HG02642 (cell line): Measurements from ENCODE around the gene ATP6V1E1.
A peak's percentile ranks its signal among the peaks of the same experiment; 100 is the strongest.
"Not testable (repeated sequence)": the region's sequence is repeated elsewhere in the genome, so short reads cannot be mapped to it uniquely, and the experiment has no call there.

Source experiments
- ATAC-seq: cut with Tn5 transposase; IDR thresholded peaks from one replicate; pipeline ENCODE4 v1.9.1; 2021; ENCODE audit warnings: mild to moderate bottlenecking; ENCODE audit not compliant: unreplicated experiment, poor library complexity

ATP6V1E1 gene

GRCh38 chr22:17628406-17629172 is at the start of gene ATP6V1E1:
ATP6V1E1 (minus strand) TSS chr22:17628749; CDS start chr22:17628635, 114 bp downstream.
- peak; percentile 100 for ATAC-seq

GRCh38 chr22:17675584-17675983 is 47.0 kb upstream of the ATP6V1E1 start:
- ATAC-seq: no peak

GRCh38 chr22:17674152-17674551 is 45.6 kb upstream of the ATP6V1E1 start:
- no peak for ATAC-seq

- ATAC-seq: no peak
Observed at GRCh38 chr22:17672417-17672991, 44.0 kb upstream of the ATP6V1E1 start.

GRCh38 chr22:17671521-17672092 is 43.1 kb upstream of the ATP6V1E1 start:
- not testable (repeated sequence) for ATAC-seq

GRCh38 chr22:17665854-17666253 is 37.3 kb upstream of the ATP6V1E1 start:
- ATAC-seq: no peak

- ATAC-seq: no peak
Observed at GRCh38 chr22:17665248-17665647, 36.7 kb upstream of the ATP6V1E1 start.

GRCh38 chr22:17664414-17665055 is 36.0 kb upstream of the ATP6V1E1 start:
- ATAC-seq: no peak

GRCh38 chr22:17656870-17657395 is 28.4 kb upstream of the ATP6V1E1 start:
- no peak for ATAC-seq

GRCh38 chr22:17655289-17655688 is 26.7 kb upstream of the ATP6V1E1 start:
- no peak for ATAC-seq

- ATAC-seq: no peak
Observed at GRCh38 chr22:17648569-17648968, 20.0 kb upstream of the ATP6V1E1 start.

- ATAC-seq: no peak
Observed at GRCh38 chr22:17647991-17648390, 19.4 kb upstream of the ATP6V1E1 start.

- ATAC-seq: no peak
Observed at GRCh38 chr22:17647452-17647851, 18.9 kb upstream of the ATP6V1E1 start.

- ATAC-seq: not testable (repeated sequence)
Observed at GRCh38 chr22:17642357-17642756, 13.8 kb upstream of the ATP6V1E1 start.

- ATAC-seq: no peak
Observed at GRCh38 chr22:17641269-17641668, 12.7 kb upstream of the ATP6V1E1 start.

- peak; percentile 45 for ATAC-seq
Observed at GRCh38 chr22:17639247-17639741, 10.7 kb upstream of the ATP6V1E1 start.

GRCh38 chr22:17638432-17639246 is 10.1 kb upstream of the ATP6V1E1 start, which contains the start of gene BCL2L13:
BCL2L13 (plus strand) TSS chr22:17638757; CDS start chr22:17655712, 16,955 bp downstream.
- ATAC-seq: peak; percentile 93

GRCh38 chr22:17638182-17638431 is 9.6 kb upstream of the ATP6V1E1 start:
- peak; percentile 19 for ATAC-seq

GRCh38 chr22:17637490-17638181 is 9.1 kb upstream of the ATP6V1E1 start:
- ATAC-seq: no peak
